PC-3 (cell line): ENCODE measurements around the gene AFG1L.

Experiments
- CTCF ChIP-seq: fragments of 300-600 bp; sonication (generic); conservative IDR thresholded peaks from 2 replicates; pipeline ENCODE4 v1.5.1; 2017; ENCODE audit warnings: antibody characterized with exemption, low read depth, mild to moderate bottlenecking, low read length
- EZH2 ChIP-seq: fragments of 300-600 bp; sonication (generic); IDR thresholded peaks from one replicate; pipeline ENCODE4 v1.6.1; 2017; ENCODE audit warnings: antibody characterized with exemption, mild to moderate bottlenecking, low read length; ENCODE audit not compliant: unreplicated experiment

DNA sequence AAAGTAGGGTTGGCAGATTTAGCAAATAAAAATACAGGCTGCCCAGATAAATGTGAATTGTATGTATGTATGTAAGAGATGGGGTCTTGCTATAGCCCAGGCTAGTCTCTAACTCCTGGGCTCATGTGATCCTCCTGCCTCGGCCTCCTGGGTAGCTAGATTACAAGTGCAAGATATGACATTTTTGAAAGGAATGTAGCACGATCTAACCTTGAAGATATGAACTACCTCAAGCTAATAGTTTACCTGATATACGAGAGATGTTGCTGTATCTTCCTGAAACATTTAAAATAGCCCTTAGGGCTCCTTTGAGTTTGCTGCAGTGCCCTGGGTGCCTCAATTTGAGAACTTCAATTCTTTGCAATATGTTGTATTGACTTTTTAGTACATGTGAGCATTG lies 42.1 kb downstream of the AFG1L start:
- TF ChIP-seq CTCF (no peak), EZH2 (no peak)
